Adrenal gland (tissue), 12 donors: ENCODE measurements around the gene USP22. TPM values are rescaled to one million over a fixed set of nuclear protein-coding genes. Genes with fewer than 3 reads are reported as not detected.
"Not testable (repeated sequence)": the region's sequence is repeated elsewhere in the genome, so short reads cannot be mapped to it uniquely, and the experiment has no call there.

Experiments
- DNase-seq, 7 donors: peaks; one replicate each; pipeline ENCODE4 v3.0.0-alpha.2; 2019 to 2020
- H3K27ac ChIP-seq, 5 donors: fragments of 200-600 bp; sonication (generic) in 4 of 5; 1 replicate in 3 of 5; 2 replicates in 2 of 5; pipeline versions ENCODE4 v1.5.1 to v1.8.0; 2016 to 2020; ENCODE audit warnings: mild to moderate bottlenecking in 1 of 5
- H3K27me3 ChIP-seq: fragments of 200-600 bp; 2 replicates; pipeline ENCODE4 v1.8.0; 2021
- H3K36me3 ChIP-seq, 2 donors: fragments of 200-600 bp; replicated peaks in 1 of 2; 1 replicate in 1 of 2; 2 replicates in 1 of 2; pipeline versions ENCODE4 v1.5.1 to v1.8.0; 2018 to 2022
- H3K4me1 ChIP-seq, 2 donors: fragments of 200-600 bp; replicated peaks in 1 of 2; 1 replicate in 1 of 2; 2 replicates in 1 of 2; pipeline versions ENCODE4 v1.5.1 to v1.8.0; 2018 to 2021
- H3K4me3 ChIP-seq, 4 donors: fragments of 200-600 bp; sonication (generic) in 3 of 4; one replicate each; pipeline ENCODE4 v1.5.1; 2016 to 2018
- H3K9me3 ChIP-seq, 3 donors: fragments of 200-600 bp; sonication (generic) in 1 of 3; replicated peaks in 1 of 3; 1 replicate in 2 of 3; 2 replicates in 1 of 3; pipeline versions ENCODE4 v1.5.1 to v1.8.0; 2016 to 2021
- POLR2A ChIP-seq, 2 donors: fragments of 450-650 bp; IDR thresholded peaks; one replicate each; pipeline ENCODE4 v1.6.1; 2017; ENCODE audit warnings: antibody characterized with exemption in 2 of 2, mild to moderate bottlenecking in 2 of 2, moderate library complexity in 1 of 2
- WGBS, 4 donors: extraction: QIAGEN DNeasy Blood & Tissue Kit in 2 of 4; methylation state at CpG; one replicate each; pipeline versions ENCODE4 v1.1.5 to v1.1.7; 2013 to 2017; 5-methylcytosine and 5-hydroxymethylcytosine counted together
- intact Hi-C, 2 donors: fragments of 100-400 bp; cut with DNase I; formaldehyde crosslinking; loops; one replicate each; pipeline versions ENCODE4 v1.14.1 to v1.15.0; 2022 to 2023
- polyA plus RNA-seq, 3 donors: library from polyadenylated mRNA; stranded (reverse); fragments of 200-250 nt in 2 of 3; fragments of 350-450 nt in 1 of 3; fragmentation: Illumina TruSeq in 1 of 3; extraction: RNeasy Lipid Tissue Mini Kit (QIAGEN cat#74804) in 1 of 3; gene quantifications; one replicate each; pipeline ENCODE4 v1.2.3, GENCODE V29; 2013 to 2014
- total RNA-seq, 9 donors: library from RNA; depleted of rRNA in 4 of 9; stranded (reverse); fragments of >200 nt in 4 of 9; fragments of 120-200 nt in 1 of 9; fragmentation: NEBNext Ultra II Directional in 1 of 9; extraction: Animal tissue kit (Norgen Biotek cat#: 25700) in 1 of 9; gene quantifications; one replicate each; pipeline versions ENCODE4 v1.1.0 to v1.2.4, GENCODE V29; 2013 to 2023
- TF ChIP-seq, protein P1 (sequence below), 6 experiments: fragments of 450-650 bp in 4 of 6; fragments of 200-600 bp in 2 of 6; sonication (generic) in 1 of 6; IDR thresholded peaks; 1 replicate in 5 of 6; 2 replicates in 1 of 6; pipeline versions ENCODE4 v1.5.1 to v1.8.0; 2016 to 2021; ENCODE audit warnings: antibody characterized with exemption in 6 of 6, mild to moderate bottlenecking in 2 of 6, moderate library complexity in 1 of 6
- donor health status: healthy with polysubstance abuse.
- donor health status: Bipolar disorder and iron deficiency.
- donor health status: DM: yes; HTN: yes; CAD: no.
- donor health status: DM: no; HTN: no; CAD: no.
- donor health status: DM: no; HTN: no; CAD: no.
- donor health status: DM: yes; HTN: yes; CAD: no.

The USP22 gene
- total and polyA plus RNA-seq, 12 donors, result 43.0 to 250 (median 223) TPM

DNA sequence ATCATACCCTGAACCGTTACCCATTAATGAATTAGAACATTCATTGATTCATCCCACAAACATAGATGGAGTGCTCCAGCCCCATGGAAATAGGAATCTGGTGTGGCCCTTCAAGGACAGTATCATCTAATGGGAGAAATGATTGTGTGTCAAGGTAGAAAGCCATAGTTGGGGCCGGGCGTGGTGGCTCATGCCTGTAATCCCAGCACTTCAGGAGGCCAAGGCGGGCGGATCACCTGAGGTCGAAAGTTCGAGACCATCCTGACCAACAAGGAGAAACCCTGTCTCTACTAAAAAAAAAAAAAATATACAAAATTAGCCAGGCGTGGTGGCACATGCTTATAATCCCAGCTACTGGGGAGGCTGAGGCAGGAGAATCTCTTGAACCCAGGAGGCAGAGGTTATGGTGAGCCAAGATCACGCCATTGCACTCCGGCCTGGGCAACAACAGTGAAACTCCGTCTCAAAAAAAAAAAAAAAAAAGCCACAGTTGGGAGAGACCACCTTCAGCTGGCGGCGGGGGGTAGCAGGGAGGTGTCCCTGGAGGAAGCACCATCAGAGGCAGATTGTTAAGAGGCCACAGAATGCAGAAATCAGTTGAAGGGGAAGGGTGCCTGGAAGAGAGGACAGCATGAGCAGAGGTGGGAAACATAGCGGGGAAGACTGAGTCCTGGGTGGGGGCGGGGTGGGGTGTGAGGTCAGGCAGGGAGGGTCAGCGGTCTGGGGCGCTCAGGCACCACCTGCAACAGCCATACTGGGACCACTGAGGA, 60.0 kb downstream of the USP22 start:
- 87 to 93% (median 90%) methylated on average over 16 to 17 of the region's 17 CpGs for WGBS, 4 donors
- H3K27me3 ChIP-seq, result peaks cover 9% of the 10 kb centered on the region
- no peaks in the 10 kb centered on the region for H3K9me3 ChIP-seq
- no peak overlapping the region for H3K4me3 ChIP-seq
- H3K27ac ChIP-seq, result no peak overlapping the region
- H3K4me1 ChIP-seq, result no peaks in the 10 kb centered on the region
- no peaks in the 10 kb centered on the region for H3K36me3 ChIP-seq
- intact Hi-C loops, result no loop called here
- TF ChIP-seq POLR2A (IDR thresholded peaks at IDR 0.05), result no peak
- TF ChIP-seq, protein P1, sequence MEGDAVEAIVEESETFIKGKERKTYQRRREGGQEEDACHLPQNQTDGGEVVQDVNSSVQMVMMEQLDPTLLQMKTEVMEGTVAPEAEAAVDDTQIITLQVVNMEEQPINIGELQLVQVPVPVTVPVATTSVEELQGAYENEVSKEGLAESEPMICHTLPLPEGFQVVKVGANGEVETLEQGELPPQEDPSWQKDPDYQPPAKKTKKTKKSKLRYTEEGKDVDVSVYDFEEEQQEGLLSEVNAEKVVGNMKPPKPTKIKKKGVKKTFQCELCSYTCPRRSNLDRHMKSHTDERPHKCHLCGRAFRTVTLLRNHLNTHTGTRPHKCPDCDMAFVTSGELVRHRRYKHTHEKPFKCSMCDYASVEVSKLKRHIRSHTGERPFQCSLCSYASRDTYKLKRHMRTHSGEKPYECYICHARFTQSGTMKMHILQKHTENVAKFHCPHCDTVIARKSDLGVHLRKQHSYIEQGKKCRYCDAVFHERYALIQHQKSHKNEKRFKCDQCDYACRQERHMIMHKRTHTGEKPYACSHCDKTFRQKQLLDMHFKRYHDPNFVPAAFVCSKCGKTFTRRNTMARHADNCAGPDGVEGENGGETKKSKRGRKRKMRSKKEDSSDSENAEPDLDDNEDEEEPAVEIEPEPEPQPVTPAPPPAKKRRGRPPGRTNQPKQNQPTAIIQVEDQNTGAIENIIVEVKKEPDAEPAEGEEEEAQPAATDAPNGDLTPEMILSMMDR (IDR thresholded peaks at IDR 0.05), result no peak
- DNase-seq, result no peak

DNA sequence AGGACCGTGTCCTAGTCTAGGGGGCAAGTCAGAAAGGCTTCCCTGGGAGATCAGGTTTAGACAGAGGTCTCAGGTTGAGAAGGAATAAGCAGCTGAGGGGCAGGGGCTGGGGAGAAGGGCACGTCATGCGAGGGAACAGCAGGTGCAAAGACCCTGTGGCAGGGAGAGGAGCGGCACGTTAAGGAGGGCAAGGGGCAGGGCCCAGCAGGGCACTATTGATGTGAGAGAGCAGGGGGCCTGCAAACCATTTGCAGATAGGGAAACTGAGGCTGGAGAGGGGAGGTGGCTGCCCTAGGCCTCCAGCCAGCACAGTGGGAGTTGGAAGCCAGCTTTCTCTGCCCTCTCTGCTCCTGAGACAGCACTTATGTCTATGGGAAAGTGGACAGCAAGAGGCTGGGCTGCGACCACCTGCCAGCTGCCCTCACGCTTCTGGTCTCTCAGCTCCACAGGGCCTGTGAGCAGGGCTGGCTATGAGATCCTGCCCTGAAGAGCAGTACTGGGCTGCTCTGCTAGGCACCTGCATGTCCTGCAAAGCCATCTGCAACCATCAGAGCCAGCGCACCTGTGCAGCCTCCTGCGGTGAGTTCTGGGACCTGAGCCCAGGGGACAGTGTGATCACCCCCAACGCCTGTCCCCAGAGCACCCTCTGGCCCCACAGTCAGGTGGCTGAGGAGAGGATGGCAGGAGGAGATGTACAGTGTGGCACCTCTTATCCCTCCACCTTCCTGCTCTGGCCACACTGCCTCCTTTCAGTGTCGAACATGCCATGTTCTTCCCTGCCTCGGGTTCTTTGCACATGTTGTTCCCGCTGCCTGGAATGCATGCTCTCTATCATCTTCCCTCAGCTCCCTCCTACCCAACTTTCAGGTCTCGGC, 61.5 kb downstream of the USP22 start:
- 82 to 94% (median 91%) methylated on average over 10 to 14 of the region's 14 CpGs for WGBS, 4 donors
- no peak overlapping the region for H3K4me3 ChIP-seq
- H3K36me3 ChIP-seq, result no peaks in the 10 kb centered on the region
- DNase-seq, result no peak
- H3K27ac ChIP-seq, result no peak overlapping the region
- H3K9me3 ChIP-seq, result no peaks in the 10 kb centered on the region
- no peak for TF ChIP-seq POLR2A (IDR thresholded peaks at IDR 0.05)
- TF ChIP-seq, protein P1 (IDR thresholded peaks at IDR 0.05), result no peak
- H3K4me1 ChIP-seq, result no peaks in the 10 kb centered on the region
- intact Hi-C loops, result no loop called here
- peaks cover 9% of the 10 kb centered on the region for H3K27me3 ChIP-seq

DNA sequence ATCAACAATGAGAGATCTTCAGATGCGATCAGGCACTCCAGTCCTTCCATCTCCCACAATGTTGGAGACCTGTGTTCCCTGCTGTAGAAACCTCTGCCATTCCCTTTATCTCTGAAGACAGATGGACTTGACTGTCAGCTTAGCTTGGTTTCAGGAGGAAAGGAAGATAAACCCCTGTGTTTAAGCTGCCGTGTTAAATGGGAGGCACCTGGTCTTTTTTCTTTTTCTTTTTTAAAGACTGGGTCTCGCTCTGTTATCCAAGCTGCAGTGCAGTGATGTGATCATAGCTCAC, 63.1 kb downstream of the USP22 start:
- 47 to 55% (median 51%) methylated on average over 3 of the region's 3 CpGs for WGBS, 4 donors
- intact Hi-C loops, result no loop called here
- Histone ChIP-seq H3K4me3 (no peak overlapping the region), H3K36me3 (no peaks in the 10 kb centered on the region), H3K9me3 (no peaks in the 10 kb centered on the region), H3K27ac (no peak overlapping the region), H3K4me1 (no peaks in the 10 kb centered on the region), H3K27me3 (peaks cover 9% of the 10 kb centered on the region)
- DNase-seq, result no peak
- TF ChIP-seq, protein P1 (IDR thresholded peaks at IDR 0.05), result no peak
- TF ChIP-seq POLR2A (IDR thresholded peaks at IDR 0.05), result no peak

DNA sequence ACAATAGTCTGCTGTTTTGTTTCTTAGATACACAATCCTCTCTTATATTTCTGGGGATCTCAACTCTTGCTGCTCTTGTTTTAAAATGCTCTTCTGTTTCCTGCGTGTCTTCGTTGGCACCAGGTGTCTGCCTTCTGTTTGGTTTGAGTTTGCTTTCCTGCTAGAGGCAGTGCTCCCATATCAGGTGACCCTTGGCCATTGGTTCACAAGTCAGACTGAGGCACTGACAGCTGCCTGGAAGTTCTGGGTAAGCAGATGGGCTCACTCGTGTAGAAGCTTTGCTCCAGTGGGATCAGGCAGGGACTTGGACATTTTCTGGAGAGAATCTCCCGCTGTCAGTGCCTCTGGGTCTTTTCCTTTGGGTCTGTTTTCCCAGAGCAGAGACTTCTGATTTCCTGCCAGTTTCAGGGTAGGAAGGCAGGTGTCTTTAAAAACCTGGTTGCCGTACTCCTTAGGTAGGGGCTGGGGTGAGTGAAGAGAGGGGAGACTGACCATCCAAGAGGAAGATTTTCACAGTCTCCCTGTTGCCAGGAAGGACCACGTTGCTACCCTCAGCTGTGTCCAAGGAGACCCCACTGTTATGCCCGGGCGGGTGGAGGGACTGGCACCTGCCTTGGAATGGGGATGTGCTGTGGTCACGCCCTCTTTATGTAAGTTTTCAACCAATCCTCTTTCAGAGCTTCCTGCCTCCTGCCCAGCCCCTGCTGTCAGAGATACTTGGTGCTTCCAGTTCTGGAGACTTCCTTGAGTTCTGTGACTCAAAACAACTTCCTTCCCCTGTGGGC, 63.6 kb downstream of the USP22 start:
- DNase-seq, intact Hi-C loops: not testable (repeated sequence)
- 57 to 68% (median 66%) methylated on average over 9 of the region's 9 CpGs for WGBS, 4 donors

DNA sequence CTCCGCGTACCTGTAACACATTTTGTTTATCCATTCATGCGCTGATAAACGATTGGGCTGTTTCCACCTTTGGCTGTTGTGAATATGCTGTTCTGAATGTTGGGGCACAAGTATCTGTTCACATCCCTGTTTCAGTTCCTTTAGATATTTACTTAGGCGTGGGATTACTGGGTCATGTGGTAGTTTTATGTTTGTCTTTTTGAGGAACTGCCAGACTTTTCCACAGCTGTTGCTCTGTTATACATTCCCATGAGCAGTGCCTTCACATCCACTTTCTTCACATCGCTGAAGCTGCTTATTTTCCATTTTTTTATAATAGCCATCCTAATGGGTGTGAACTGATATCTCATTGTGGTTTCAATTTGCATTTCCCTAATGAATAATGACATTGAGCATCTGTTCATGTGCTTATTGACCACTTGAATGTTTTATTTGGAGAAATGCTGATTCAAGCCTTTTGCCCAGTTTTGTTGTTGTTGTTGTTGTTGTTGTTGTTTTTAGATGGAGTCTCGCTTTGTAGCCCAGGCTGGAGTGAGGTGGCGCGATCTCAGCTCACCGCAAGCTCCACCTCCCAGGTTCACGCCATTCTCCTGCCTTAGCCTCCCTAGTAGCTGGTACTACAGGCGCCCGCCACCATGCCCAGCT, 65.1 kb downstream of the USP22 start:
- H3K4me3 ChIP-seq, DNase-seq, H3K27me3 ChIP-seq, intact Hi-C loops, H3K27ac ChIP-seq, H3K9me3 ChIP-seq, H3K4me1 ChIP-seq, H3K36me3 ChIP-seq: not testable (repeated sequence)
- WGBS, 4 donors, result 86 to 89% (median 88%) methylated on average over 13 of the region's 13 CpGs

More for the DNA sequence above, 63.6 kb downstream of the USP22 start:
- H3K9me3 ChIP-seq, H3K27me3 ChIP-seq, H3K36me3 ChIP-seq, H3K4me3 ChIP-seq, H3K4me1 ChIP-seq, H3K27ac ChIP-seq: not testable (repeated sequence)
